ENCODE results near the gene EFEMP2. TPM values are rescaled to one million over a fixed set of nuclear protein-coding genes. Genes with fewer than 3 reads are reported as not detected.

Gene EFEMP2
- total and polyA plus RNA-seq, 2 donors (not counting 1 experiment from before 2014, with no cell fraction given), result 74.0 to 161 TPM

GRCh38 chr11:65821107-65821506, 51.5 kb downstream of the EFEMP2 start:
- Histone ChIP-seq H3K9ac (ENCODE audit: insufficient read depth, low read length) (no peak overlapping the region), H3K9me3 (ENCODE audit: control insufficient read depth, insufficient read depth, low read depth, low read length) (no peaks in the 10 kb centered on the region), H3K27ac (ENCODE audit: insufficient read depth, low read length) (no peak overlapping the region), H3K79me2 (ENCODE audit: control insufficient read depth, insufficient read depth, low read length) (no peaks in the 10 kb centered on the region), H3K4me1 (ENCODE audit: control insufficient read depth, extremely low read depth, insufficient read depth, low read length) (no peaks in the 10 kb centered on the region), H3K4me3 (replicated peaks in 1 of 4; ENCODE audit: control extremely low read depth in 1 of 4, insufficient read depth in 1 of 4, low read depth in 3 of 4, low read length in 4 of 4) (no peak overlapping the region), H3K4me2 (ENCODE audit: extremely low read depth, insufficient read depth, low read length) (no peak overlapping the region), H4K20me1 (ENCODE audit: control insufficient read depth, extremely low read depth, insufficient read depth, low read length) (no peaks in the 10 kb centered on the region), H3K36me3 (ENCODE audit: control insufficient read depth, insufficient read depth, low read length) (no peaks in the 10 kb centered on the region), H2AFZ (ENCODE audit: low read length) (no peak overlapping the region), H3K27me3 (ENCODE audit: control insufficient read depth, insufficient read depth, low read length) (no peaks in the 10 kb centered on the region)
- no peak for TF ChIP-seq CTCF (conservative IDR thresholded peaks at IDR 0.05 in 1 of 2, IDR thresholded peaks at IDR 0.05 in 1 of 2; ENCODE audit: low read depth in 1 of 2, low read length in 2 of 2)
- no peak for TF ChIP-seq EZH2 (IDR thresholded peaks at IDR 0.05; ENCODE audit: low read length, missing control alignments)
- DNase-seq (ENCODE audit: low read depth in 2 of 2), result no peak

- Histone ChIP-seq H3K4me2 (ENCODE audit: extremely low read depth, insufficient read depth, low read length) (peak overlapping the region; percentile 89), H3K9me3 (ENCODE audit: control insufficient read depth, insufficient read depth, low read depth, low read length) (no peaks in the 10 kb centered on the region), H3K27ac (ENCODE audit: insufficient read depth, low read length) (peak overlapping the region; percentile 9), H3K4me1 (ENCODE audit: control insufficient read depth, extremely low read depth, insufficient read depth, low read length) (no peaks in the 10 kb centered on the region), H3K36me3 (ENCODE audit: control insufficient read depth, insufficient read depth, low read length) (no peaks in the 10 kb centered on the region), H3K4me3 (replicated peaks in 1 of 4; ENCODE audit: control extremely low read depth in 1 of 4, insufficient read depth in 1 of 4, low read depth in 3 of 4, low read length in 4 of 4) (peak overlapping the region; percentile 52 to 70 (median 66)), H3K9ac (ENCODE audit: insufficient read depth, low read length) (peak overlapping the region; percentile 60), H3K79me2 (ENCODE audit: control insufficient read depth, insufficient read depth, low read length) (no peaks in the 10 kb centered on the region), H3K27me3 (ENCODE audit: control insufficient read depth, insufficient read depth, low read length) (no peaks in the 10 kb centered on the region), H4K20me1 (ENCODE audit: control insufficient read depth, extremely low read depth, insufficient read depth, low read length) (no peaks in the 10 kb centered on the region), H2AFZ (ENCODE audit: low read length) (peak overlapping the region; percentile 67)
- peak; percentile 73 to 86 for DNase-seq (ENCODE audit: low read depth in 2 of 2)
- TF ChIP-seq CTCF (conservative IDR thresholded peaks at IDR 0.05 in 1 of 2, IDR thresholded peaks at IDR 0.05 in 1 of 2; ENCODE audit: low read depth in 1 of 2, low read length in 2 of 2) (peak; percentile 78 to 92), EZH2 (IDR thresholded peaks at IDR 0.05; ENCODE audit: low read length, missing control alignments) (no peak)
These were observed 54.5 kb downstream of the EFEMP2 start for GRCh38 chr11:65817835-65818680.

GRCh38 chr11:65817312-65817834, 55.2 kb downstream of the EFEMP2 start:
- Histone ChIP-seq H3K27ac (ENCODE audit: insufficient read depth, low read length) (peak overlapping the region; percentile 9), H3K79me2 (ENCODE audit: control insufficient read depth, insufficient read depth, low read length) (no peaks in the 10 kb centered on the region), H3K4me3 (replicated peaks in 1 of 4; ENCODE audit: control extremely low read depth in 1 of 4, insufficient read depth in 1 of 4, low read depth in 3 of 4, low read length in 4 of 4) (peak overlapping the region; percentile 52 to 70 (median 66)), H3K4me2 (ENCODE audit: extremely low read depth, insufficient read depth, low read length) (peak overlapping the region; percentile 89), H3K9me3 (ENCODE audit: control insufficient read depth, insufficient read depth, low read depth, low read length) (no peaks in the 10 kb centered on the region), H2AFZ (ENCODE audit: low read length) (peak overlapping the region; percentile 67), H3K4me1 (ENCODE audit: control insufficient read depth, extremely low read depth, insufficient read depth, low read length) (no peaks in the 10 kb centered on the region), H4K20me1 (ENCODE audit: control insufficient read depth, extremely low read depth, insufficient read depth, low read length) (no peaks in the 10 kb centered on the region), H3K36me3 (ENCODE audit: control insufficient read depth, insufficient read depth, low read length) (no peaks in the 10 kb centered on the region), H3K27me3 (ENCODE audit: control insufficient read depth, insufficient read depth, low read length) (no peaks in the 10 kb centered on the region), H3K9ac (ENCODE audit: insufficient read depth, low read length) (no peak overlapping the region)
- peak in 1 of 2 donors; percentile 20 for DNase-seq (ENCODE audit: low read depth in 2 of 2)
- TF ChIP-seq CTCF (conservative IDR thresholded peaks at IDR 0.05 in 1 of 2, IDR thresholded peaks at IDR 0.05 in 1 of 2; ENCODE audit: low read depth in 1 of 2, low read length in 2 of 2) (no peak), EZH2 (IDR thresholded peaks at IDR 0.05; ENCODE audit: low read length, missing control alignments) (no peak)
